Karpas-422 (cell line): ENCODE measurements around the gene TGFBI. TPM values are rescaled to one million over a fixed set of nuclear protein-coding genes. Genes with fewer than 3 reads are reported as not detected.
"Not testable (repeated sequence)": the region's sequence is repeated elsewhere in the genome, so short reads cannot be mapped to it uniquely, and the experiment has no call there.

Experiments used
- DNase-seq: peaks from one replicate; pipeline ENCODE4 v3.0.0-alpha.2; 2015
- H2AFZ ChIP-seq: fragments of 200-600 bp; sonication (generic); 2 replicates; pipeline ENCODE4 v1.6.1; 2014; ENCODE audit warnings: antibody characterized with exemption, low read length, mixed read lengths
- H3K27ac ChIP-seq: fragments of 200-600 bp; sonication (generic); 2 replicates; pipeline ENCODE4 v1.5.1; 2014; ENCODE audit warnings: mild to moderate bottlenecking, low read length, moderate library complexity
- H3K27me3 ChIP-seq: fragments of 200-600 bp; sonication (generic); 2 replicates; pipeline ENCODE4 v1.6.1; 2014; ENCODE audit warnings: low read length, mixed read lengths
- H3K36me3 ChIP-seq: fragments of 200-600 bp; sonication (generic); 2 replicates; pipeline ENCODE4 v1.6.1; 2014; ENCODE audit warnings: low read length, mixed read lengths; ENCODE audit not compliant: insufficient read depth
- H3K4me1 ChIP-seq: fragments of 200-600 bp; sonication (generic); 2 replicates; pipeline ENCODE4 v1.6.1; 2014; ENCODE audit warnings: mild to moderate bottlenecking, low read length, mixed read lengths
- H3K4me2 ChIP-seq: fragments of 200-600 bp; sonication (generic); 2 replicates; pipeline ENCODE4 v1.6.1; 2014; ENCODE audit warnings: low read length, low read depth, mild to moderate bottlenecking; ENCODE audit not compliant: poor library complexity, severe bottlenecking
- H3K4me3 ChIP-seq: fragments of 200-600 bp; sonication (generic); 2 replicates; pipeline ENCODE4 v1.5.1; 2014; ENCODE audit warnings: mild to moderate bottlenecking, antibody characterized with exemption, low read length, mixed read lengths
- H3K79me2 ChIP-seq: fragments of 200-600 bp; sonication (generic); 2 replicates; pipeline ENCODE4 v1.6.1; 2014; ENCODE audit warnings: mild to moderate bottlenecking, low read length, mixed read lengths
- H3K9ac ChIP-seq: fragments of 200-600 bp; sonication (generic); 2 replicates; pipeline ENCODE4 v1.6.0; 2014; ENCODE audit warnings: low read length
- H3K9me2 ChIP-seq: fragments of 200-600 bp; sonication (generic), shearing (Covaris generic); replicated peaks from 2 replicates; pipeline ENCODE4 v1.6.0; 2014; ENCODE audit warnings: mild to moderate bottlenecking, low read length, moderate library complexity; ENCODE audit not compliant: insufficient read depth
- H3K9me3 ChIP-seq: fragments of 300-700, 200-600 bp; sonication (generic); 2 replicates; pipeline ENCODE4 v1.6.1; 2014; ENCODE audit warnings: low read length, mixed read lengths
- H4K20me1 ChIP-seq: fragments of 200-600 bp; sonication (generic); 2 replicates; pipeline ENCODE4 v1.6.1; 2014; ENCODE audit warnings: mild to moderate bottlenecking, antibody characterized with exemption, low read length, low read depth; ENCODE audit not compliant: insufficient read depth
- total RNA-seq: library from RNA; depleted of rRNA; stranded (reverse); fragments of >200 nt; shearing (Covaris generic); gene quantifications from 2 replicates; pipeline ENCODE4 v1.2.3, GENCODE V29; 2014; ENCODE audit warnings: low replicate concordance

The TGFBI gene
- total RNA-seq, 1 experiment from 2014 or later = not detected

- Histone ChIP-seq H3K27me3 (no peaks in the 10 kb centered on the region), H3K4me3 (no peak overlapping the region), H3K36me3 (no peaks in the 10 kb centered on the region), H3K4me2 (no peak overlapping the region), H4K20me1 (no peaks in the 10 kb centered on the region), H2AFZ (no peak overlapping the region), H3K4me1 (peaks cover 17% of the 10 kb centered on the region), H3K9me3 (no peaks in the 10 kb centered on the region), H3K27ac (no peak overlapping the region), H3K9ac (no peak overlapping the region), H3K79me2 (no peaks in the 10 kb centered on the region), H3K9me2 (no peaks in the 10 kb centered on the region)
- DNase-seq = no peak
Observed at GRCh38 chr5:136038635-136039034, 9.8 kb downstream of the TGFBI start.

- no peaks in the 10 kb centered on the region for H3K36me3 ChIP-seq
- no peak overlapping the region for H3K9ac ChIP-seq
- DNase-seq = no peak
- H4K20me1 ChIP-seq = no peaks in the 10 kb centered on the region
- no peak overlapping the region for H3K4me2 ChIP-seq
- peaks cover 12% of the 10 kb centered on the region for H3K4me1 ChIP-seq
- no peak overlapping the region for H3K27ac ChIP-seq
- H3K79me2 ChIP-seq = no peaks in the 10 kb centered on the region
- H3K4me3 ChIP-seq = no peak overlapping the region
- no peaks in the 10 kb centered on the region for H3K9me3 ChIP-seq
- H2AFZ ChIP-seq = no peak overlapping the region
- H3K27me3 ChIP-seq = no peaks in the 10 kb centered on the region
- H3K9me2 ChIP-seq = no peaks in the 10 kb centered on the region
Observed at GRCh38 chr5:136039202-136039601, 10.4 kb downstream of the TGFBI start.

- Histone ChIP-seq H3K4me3 (no peak overlapping the region), H3K79me2 (no peaks in the 10 kb centered on the region), H3K4me2 (no peak overlapping the region), H2AFZ (no peak overlapping the region), H3K27ac (no peak overlapping the region), H3K9ac (no peak overlapping the region), H3K4me1 (peaks cover 4% of the 10 kb centered on the region; the same call in 1 of the 2 replicates), H3K9me3 (no peaks in the 10 kb centered on the region), H3K36me3 (no peaks in the 10 kb centered on the region), H3K9me2 (no peaks in the 10 kb centered on the region), H3K27me3 (no peaks in the 10 kb centered on the region), H4K20me1 (no peaks in the 10 kb centered on the region)
- DNase-seq = no peak
Observed at GRCh38 chr5:136040746-136041415, 12.1 kb downstream of the TGFBI start.

GRCh38 chr5:136042156-136042555, 13.4 kb downstream of the TGFBI start:
- no peak overlapping the region for H3K4me3 ChIP-seq

GRCh38 chr5:136042665-136043121, 13.9 kb downstream of the TGFBI start:
- DNase-seq = no peak
- Histone ChIP-seq H3K4me1 (no peaks in the 10 kb centered on the region), H3K4me2 (no peak overlapping the region), H4K20me1 (no peaks in the 10 kb centered on the region), H3K79me2 (no peaks in the 10 kb centered on the region), H3K27ac (no peak overlapping the region), H3K4me3 (no peak overlapping the region), H3K27me3 (no peaks in the 10 kb centered on the region), H2AFZ (no peak overlapping the region), H3K36me3 (no peaks in the 10 kb centered on the region), H3K9me3 (no peaks in the 10 kb centered on the region), H3K9me2 (no peaks in the 10 kb centered on the region), H3K9ac (no peak overlapping the region)

More at GRCh38 chr5:136042156-136042555, 13.4 kb downstream of the TGFBI start:
- Histone ChIP-seq H4K20me1 (no peaks in the 10 kb centered on the region), H3K9ac (no peak overlapping the region), H3K4me1 (peaks cover 2% of the 10 kb centered on the region; the same call in 1 of the 2 replicates), H3K9me2 (no peaks in the 10 kb centered on the region), H3K27ac (no peak overlapping the region), H3K79me2 (no peaks in the 10 kb centered on the region), H3K9me3 (no peaks in the 10 kb centered on the region), H3K4me2 (no peak overlapping the region), H3K36me3 (no peaks in the 10 kb centered on the region), H2AFZ (no peak overlapping the region), H3K27me3 (no peaks in the 10 kb centered on the region)
- DNase-seq = no peak

- no peak for DNase-seq
- Histone ChIP-seq H3K27me3 (no peaks in the 10 kb centered on the region), H3K9ac (no peak overlapping the region), H3K79me2 (no peaks in the 10 kb centered on the region), H3K27ac (no peak overlapping the region), H3K36me3 (no peaks in the 10 kb centered on the region), H2AFZ (no peak overlapping the region), H4K20me1 (no peaks in the 10 kb centered on the region), H3K4me1 (no peaks in the 10 kb centered on the region), H3K4me2 (no peak overlapping the region), H3K9me2 (no peaks in the 10 kb centered on the region), H3K9me3 (no peaks in the 10 kb centered on the region), H3K4me3 (no peak overlapping the region)
Observed at GRCh38 chr5:136043551-136043950, 14.8 kb downstream of the TGFBI start.

- Histone ChIP-seq H4K20me1 (no peaks in the 10 kb centered on the region), H3K4me3 (no peak overlapping the region), H3K36me3 (no peaks in the 10 kb centered on the region), H3K9me3 (no peaks in the 10 kb centered on the region), H3K27ac (no peak overlapping the region), H3K79me2 (no peaks in the 10 kb centered on the region), H3K4me2 (no peak overlapping the region), H3K9me2 (no peaks in the 10 kb centered on the region), H3K9ac (no peak overlapping the region), H2AFZ (no peak overlapping the region), H3K4me1 (no peaks in the 10 kb centered on the region), H3K27me3 (no peaks in the 10 kb centered on the region)
- DNase-seq = no peak
Observed at GRCh38 chr5:136043968-136044610, 15.3 kb downstream of the TGFBI start.

GRCh38 chr5:136045026-136045425, 16.2 kb downstream of the TGFBI start:
- not testable (repeated sequence) for H3K4me3 ChIP-seq, H3K9me3 ChIP-seq, H3K9me2 ChIP-seq, H4K20me1 ChIP-seq, H3K79me2 ChIP-seq, H2AFZ ChIP-seq, H3K4me1 ChIP-seq, H3K4me2 ChIP-seq, H3K9ac ChIP-seq, H3K27me3 ChIP-seq, DNase-seq, H3K36me3 ChIP-seq, H3K27ac ChIP-seq
